Left ventricle myocardium inferior (tissue), 1 donor: ENCODE measurements around the gene SND1. TPM values are rescaled to one million over a fixed set of nuclear protein-coding genes. Genes with fewer than 3 reads are reported as not detected.

Source experiments
- DNase-seq: peaks from one replicate; pipeline ENCODE4 v3.0.0-alpha.2; 2020
- H3K27ac ChIP-seq: fragments of 200-600 bp; replicated peaks from 2 replicates; pipeline ENCODE4 v1.8.0; 2021
- H3K27me3 ChIP-seq: fragments of 200-600 bp; 2 replicates; pipeline ENCODE4 v1.8.0; 2021; ENCODE audit warnings: low read depth
- H3K36me3 ChIP-seq: fragments of 200-600 bp; 2 replicates; pipeline ENCODE4 v1.8.0; 2021
- H3K4me1 ChIP-seq: fragments of 200-600 bp; 2 replicates; pipeline ENCODE4 v1.8.0; 2021
- H3K4me3 ChIP-seq: fragments of 200-600 bp; 2 replicates; pipeline ENCODE4 v1.8.0; 2021; ENCODE audit warnings: mild to moderate bottlenecking, moderate library complexity
- H3K9me3 ChIP-seq: fragments of 200-600 bp; replicated peaks from 2 replicates; pipeline ENCODE4 v1.8.0; 2021
- intact Hi-C: fragments of 100-400 bp; cut with micrococcal nuclease; formaldehyde crosslinking; loops from one replicate; pipeline ENCODE4 v1.11.0; 2022
- total RNA-seq: library from RNA; stranded (reverse); fragmentation: NEBNext Ultra II Directional; extraction: Animal tissue kit (Norgen Biotek cat#: 25700); gene quantifications from one replicate; pipeline ENCODE4 v1.2.1, GENCODE V29; 2021
- TF ChIP-seq, protein P1 (sequence below): fragments of 200-600 bp; IDR thresholded peaks from 2 replicates; pipeline ENCODE4 v1.8.0; 2021; ENCODE audit warnings: antibody characterized with exemption, mild to moderate bottlenecking, borderline replicate concordance
- donor health status: DM: no; HTN: yes; CAD: no; lungs with severe emphysema.

SND1 gene
- total RNA-seq, 1 donor from 2014 or later, result 71.6 TPM

DNA sequence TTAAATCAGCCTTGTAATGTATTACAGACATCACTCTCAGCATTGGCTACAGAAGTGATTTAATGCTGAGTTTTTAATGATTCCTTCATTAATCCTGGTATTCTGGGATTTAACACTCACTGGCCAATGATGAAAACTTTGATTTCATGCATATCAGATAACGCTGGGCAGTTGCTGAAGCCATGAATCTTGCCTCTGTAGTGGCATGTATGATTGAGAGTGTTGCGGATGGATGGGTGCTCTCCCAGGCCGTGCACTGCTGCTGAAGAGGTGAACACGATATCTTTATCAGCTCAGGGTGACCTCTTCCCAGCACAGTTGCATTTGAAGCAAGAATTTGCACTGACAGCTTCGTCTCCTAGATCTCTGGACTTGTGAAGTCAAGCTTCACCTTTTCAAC, 210.5 kb downstream of the SND1 start:
- Histone ChIP-seq H3K4me1 (peaks cover 26% of the 10 kb centered on the region), H3K4me3 (no peak overlapping the region), H3K9me3 (no peaks in the 10 kb centered on the region), H3K36me3 (no peaks in the 10 kb centered on the region), H3K27ac (no peak overlapping the region), H3K27me3 (no peaks in the 10 kb centered on the region)
- no peak for DNase-seq
- intact Hi-C loops, result no loop called here
- TF ChIP-seq, protein P1, sequence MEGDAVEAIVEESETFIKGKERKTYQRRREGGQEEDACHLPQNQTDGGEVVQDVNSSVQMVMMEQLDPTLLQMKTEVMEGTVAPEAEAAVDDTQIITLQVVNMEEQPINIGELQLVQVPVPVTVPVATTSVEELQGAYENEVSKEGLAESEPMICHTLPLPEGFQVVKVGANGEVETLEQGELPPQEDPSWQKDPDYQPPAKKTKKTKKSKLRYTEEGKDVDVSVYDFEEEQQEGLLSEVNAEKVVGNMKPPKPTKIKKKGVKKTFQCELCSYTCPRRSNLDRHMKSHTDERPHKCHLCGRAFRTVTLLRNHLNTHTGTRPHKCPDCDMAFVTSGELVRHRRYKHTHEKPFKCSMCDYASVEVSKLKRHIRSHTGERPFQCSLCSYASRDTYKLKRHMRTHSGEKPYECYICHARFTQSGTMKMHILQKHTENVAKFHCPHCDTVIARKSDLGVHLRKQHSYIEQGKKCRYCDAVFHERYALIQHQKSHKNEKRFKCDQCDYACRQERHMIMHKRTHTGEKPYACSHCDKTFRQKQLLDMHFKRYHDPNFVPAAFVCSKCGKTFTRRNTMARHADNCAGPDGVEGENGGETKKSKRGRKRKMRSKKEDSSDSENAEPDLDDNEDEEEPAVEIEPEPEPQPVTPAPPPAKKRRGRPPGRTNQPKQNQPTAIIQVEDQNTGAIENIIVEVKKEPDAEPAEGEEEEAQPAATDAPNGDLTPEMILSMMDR, result no peak

DNA sequence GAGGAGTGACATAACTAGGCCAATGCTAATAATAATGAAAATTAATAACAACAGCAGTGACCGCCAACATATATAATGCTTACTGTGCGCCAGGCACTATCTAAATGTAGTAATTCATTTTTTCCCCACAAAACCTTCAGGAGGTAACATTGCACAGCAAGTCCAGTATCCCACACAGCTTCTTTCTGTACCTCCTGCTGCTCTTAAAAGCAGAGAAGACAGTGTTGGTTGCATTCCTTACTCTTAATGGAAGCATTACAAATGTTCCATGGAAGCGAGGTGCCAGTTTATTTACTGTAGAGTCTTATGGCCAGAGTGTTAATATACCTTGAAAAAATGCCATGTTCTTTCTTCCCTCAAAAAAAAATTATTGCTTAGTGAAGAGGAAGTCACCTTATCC, 211.1 kb downstream of the SND1 start:
- no peak overlapping the region for H3K4me3 ChIP-seq
- H3K27me3 ChIP-seq, result no peaks in the 10 kb centered on the region
- TF ChIP-seq, protein P1, result no peak
- H3K27ac ChIP-seq, result no peak overlapping the region
- no peaks in the 10 kb centered on the region for H3K36me3 ChIP-seq
- DNase-seq, result no peak
- peaks cover 23% of the 10 kb centered on the region for H3K4me1 ChIP-seq
- intact Hi-C loops, result no loop called here
- no peaks in the 10 kb centered on the region for H3K9me3 ChIP-seq

DNA sequence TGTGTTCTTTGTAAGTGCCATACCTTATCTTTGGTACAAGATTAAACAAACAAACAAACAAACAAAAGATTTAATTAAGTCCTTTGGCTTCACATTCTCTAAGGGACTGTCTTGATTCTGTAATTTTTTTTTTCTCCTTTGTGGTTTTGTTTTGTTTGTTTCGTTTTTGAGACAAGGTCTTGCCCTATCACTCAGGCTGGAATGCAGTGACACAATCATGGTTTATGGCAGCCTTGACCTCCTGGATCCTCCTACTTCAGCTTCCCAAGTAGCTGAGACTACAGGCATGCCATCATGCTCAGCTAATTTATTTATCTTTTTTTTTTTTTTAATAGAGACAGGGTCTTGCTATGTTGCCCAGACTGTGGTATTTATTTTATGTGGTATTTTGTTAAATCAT, 213.5 kb downstream of the SND1 start:
- Histone ChIP-seq H3K4me1 (peaks cover 8% of the 10 kb centered on the region), H3K27me3 (no peaks in the 10 kb centered on the region), H3K27ac (no peak overlapping the region), H3K36me3 (no peaks in the 10 kb centered on the region), H3K9me3 (no peaks in the 10 kb centered on the region), H3K4me3 (no peak overlapping the region)
- intact Hi-C loops, result no loop called here
- DNase-seq, result no peak
- TF ChIP-seq, protein P1, result no peak

DNA sequence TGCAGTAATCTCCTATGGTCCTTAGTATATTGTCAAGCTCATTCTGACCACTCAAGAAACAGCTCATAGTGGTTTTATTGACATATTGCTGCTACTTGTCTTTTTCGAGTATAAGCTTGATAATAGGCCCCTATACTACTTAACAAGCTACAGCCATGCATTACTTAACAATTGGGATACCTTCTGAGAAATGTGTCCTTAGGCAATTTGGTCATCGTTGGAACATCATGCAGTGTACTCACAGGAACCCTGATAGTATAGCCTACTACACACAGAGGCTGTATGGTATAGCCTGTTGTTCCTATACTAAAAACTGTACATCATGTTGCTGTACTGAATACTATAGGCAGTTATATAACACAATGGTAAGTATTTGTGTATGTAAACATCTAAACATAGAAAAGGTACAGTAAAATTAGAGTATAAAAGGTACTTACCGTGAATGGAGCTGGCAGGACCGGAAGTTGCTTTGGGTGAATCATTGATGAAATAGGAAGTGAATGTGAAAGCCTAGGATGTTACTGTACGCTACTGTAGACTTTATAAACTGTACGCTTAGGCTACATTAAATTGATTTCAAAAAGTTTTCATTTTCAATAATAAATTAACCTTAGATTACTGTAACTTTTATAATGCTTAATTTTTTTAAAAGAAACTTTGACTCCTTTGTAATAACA, 218.4 kb downstream of the SND1 start:
- H3K4me3 ChIP-seq, result no peak overlapping the region
- TF ChIP-seq, protein P1, result no peak
- no peak for DNase-seq
- H3K27me3 ChIP-seq, result no peaks in the 10 kb centered on the region
- intact Hi-C loops, result no loop called here
- H3K4me1 ChIP-seq, result peaks cover 10% of the 10 kb centered on the region
- H3K36me3 ChIP-seq, result no peaks in the 10 kb centered on the region
- H3K9me3 ChIP-seq, result no peaks in the 10 kb centered on the region
- H3K27ac ChIP-seq, result no peak overlapping the region

DNA sequence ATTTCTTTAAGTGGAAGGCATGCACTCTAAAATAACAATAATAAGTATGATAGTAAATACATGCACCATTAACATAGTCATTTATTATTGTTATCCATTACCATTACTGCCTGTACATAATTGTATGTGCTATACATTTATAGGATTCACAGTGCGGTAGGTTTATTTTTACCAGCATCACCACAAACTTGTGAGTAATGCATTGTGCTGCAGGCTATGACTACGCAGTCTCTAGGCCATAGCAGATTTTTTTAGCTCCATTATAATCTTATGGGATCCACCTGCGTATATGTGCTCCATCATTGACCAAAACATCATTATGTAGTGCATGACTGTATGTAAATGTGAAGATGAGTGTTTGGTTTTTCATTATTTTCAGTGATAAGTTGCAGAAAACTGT, 219.2 kb downstream of the SND1 start:
- H3K4me3 ChIP-seq, result no peak overlapping the region
- H3K4me1 ChIP-seq, result peaks cover 13% of the 10 kb centered on the region
- no peaks in the 10 kb centered on the region for H3K27me3 ChIP-seq
- H3K27ac ChIP-seq, result no peak overlapping the region
- TF ChIP-seq, protein P1, result no peak
- DNase-seq, result no peak
- no peaks in the 10 kb centered on the region for H3K36me3 ChIP-seq
- intact Hi-C loops, result no loop called here
- no peaks in the 10 kb centered on the region for H3K9me3 ChIP-seq
